ENCODE results near the gene CDC42EP1.
"Not testable (repeated sequence)": the region's sequence is repeated elsewhere in the genome, so short reads cannot be mapped to it uniquely, and the experiment has no call there.

CDC42EP1 gene

DNA sequence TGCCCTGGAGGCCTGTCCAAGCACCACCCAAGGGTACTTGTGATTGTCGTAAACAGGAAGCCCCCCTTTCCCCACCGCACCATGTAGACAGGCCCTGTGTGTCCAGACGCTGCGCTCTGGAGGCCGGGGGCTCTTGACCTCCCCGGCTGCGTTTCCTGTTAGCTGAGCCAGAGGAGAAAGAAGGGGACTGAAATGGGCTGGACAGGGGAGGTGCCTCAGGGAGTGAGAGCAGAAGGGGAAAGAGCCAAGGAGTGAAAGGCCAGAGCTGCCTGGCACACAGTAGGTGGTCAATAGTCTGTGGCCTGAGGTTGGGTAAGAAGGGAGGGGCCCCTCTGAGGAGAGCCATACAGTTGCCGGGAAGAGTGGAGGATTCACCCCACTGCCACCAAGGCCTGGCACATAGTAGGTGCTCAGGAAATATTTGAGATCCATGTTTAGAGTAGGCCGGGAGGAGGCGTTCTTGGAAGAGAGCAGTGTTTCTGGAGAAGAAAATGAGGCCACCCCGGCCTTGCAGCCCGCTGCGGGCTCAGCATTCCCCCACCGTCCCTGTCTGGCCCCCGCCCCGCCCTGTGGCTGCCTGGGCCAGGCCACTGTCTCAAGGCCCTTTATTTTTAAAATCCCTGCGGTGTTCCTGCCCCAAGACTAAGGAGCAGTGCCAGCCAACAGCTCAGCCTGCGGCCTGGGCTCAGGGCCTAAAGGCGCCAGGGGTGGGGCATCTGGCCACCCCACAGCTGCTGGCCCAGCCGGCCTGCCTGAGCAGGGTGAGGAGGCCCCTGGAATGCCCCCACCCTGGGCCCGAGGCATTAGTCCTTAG, 13.6 kb upstream of the CDC42EP1 start:
- Histone ChIP-seq H3K79me2 (ENCODE audit: insufficient read depth, low read length) (no peaks in the 10 kb centered on the region), H3K4me3 (ENCODE audit: low read length, poor library complexity, severe bottlenecking) (no peak overlapping the region), H4K20me1 (ENCODE audit: insufficient read depth, low read length, poor library complexity, severe bottlenecking) (no peaks in the 10 kb centered on the region), H3K4me2 (ENCODE audit: low read depth, low read length, poor library complexity, severe bottlenecking) (no peak overlapping the region), H2AFZ (ENCODE audit: low read length) (no peak overlapping the region), H3F3A (ENCODE audit: low read depth) (no peaks in the 10 kb centered on the region), H3K4me1 (ENCODE audit: insufficient read depth, low read length, poor library complexity, severe bottlenecking) (peaks cover 7% of the 10 kb centered on the region), H3K9me3 (ENCODE audit: insufficient read depth, low read depth, low read length) (no peaks in the 10 kb centered on the region), H3K36me3 (ENCODE audit: insufficient read depth, low read length) (no peaks in the 10 kb centered on the region), H3K9me2 (replicated peaks; ENCODE audit: low read depth, low read length) (no peaks in the 10 kb centered on the region), H3K27me3 (ENCODE audit: insufficient read depth, low read length, poor library complexity, severe bottlenecking) (no peaks in the 10 kb centered on the region), H3K9ac (ENCODE audit: low read depth, low read length, poor library complexity, severe bottlenecking) (no peak overlapping the region)
- no peak for TF ChIP-seq EZH2phosphoT487 (IDR thresholded peaks at IDR 0.05; ENCODE audit: borderline replicate concordance)
- TF ChIP-seq, protein P1, sequence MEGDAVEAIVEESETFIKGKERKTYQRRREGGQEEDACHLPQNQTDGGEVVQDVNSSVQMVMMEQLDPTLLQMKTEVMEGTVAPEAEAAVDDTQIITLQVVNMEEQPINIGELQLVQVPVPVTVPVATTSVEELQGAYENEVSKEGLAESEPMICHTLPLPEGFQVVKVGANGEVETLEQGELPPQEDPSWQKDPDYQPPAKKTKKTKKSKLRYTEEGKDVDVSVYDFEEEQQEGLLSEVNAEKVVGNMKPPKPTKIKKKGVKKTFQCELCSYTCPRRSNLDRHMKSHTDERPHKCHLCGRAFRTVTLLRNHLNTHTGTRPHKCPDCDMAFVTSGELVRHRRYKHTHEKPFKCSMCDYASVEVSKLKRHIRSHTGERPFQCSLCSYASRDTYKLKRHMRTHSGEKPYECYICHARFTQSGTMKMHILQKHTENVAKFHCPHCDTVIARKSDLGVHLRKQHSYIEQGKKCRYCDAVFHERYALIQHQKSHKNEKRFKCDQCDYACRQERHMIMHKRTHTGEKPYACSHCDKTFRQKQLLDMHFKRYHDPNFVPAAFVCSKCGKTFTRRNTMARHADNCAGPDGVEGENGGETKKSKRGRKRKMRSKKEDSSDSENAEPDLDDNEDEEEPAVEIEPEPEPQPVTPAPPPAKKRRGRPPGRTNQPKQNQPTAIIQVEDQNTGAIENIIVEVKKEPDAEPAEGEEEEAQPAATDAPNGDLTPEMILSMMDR (conservative IDR thresholded peaks at IDR 0.05; ENCODE audit: low read length), result no peak

DNA sequence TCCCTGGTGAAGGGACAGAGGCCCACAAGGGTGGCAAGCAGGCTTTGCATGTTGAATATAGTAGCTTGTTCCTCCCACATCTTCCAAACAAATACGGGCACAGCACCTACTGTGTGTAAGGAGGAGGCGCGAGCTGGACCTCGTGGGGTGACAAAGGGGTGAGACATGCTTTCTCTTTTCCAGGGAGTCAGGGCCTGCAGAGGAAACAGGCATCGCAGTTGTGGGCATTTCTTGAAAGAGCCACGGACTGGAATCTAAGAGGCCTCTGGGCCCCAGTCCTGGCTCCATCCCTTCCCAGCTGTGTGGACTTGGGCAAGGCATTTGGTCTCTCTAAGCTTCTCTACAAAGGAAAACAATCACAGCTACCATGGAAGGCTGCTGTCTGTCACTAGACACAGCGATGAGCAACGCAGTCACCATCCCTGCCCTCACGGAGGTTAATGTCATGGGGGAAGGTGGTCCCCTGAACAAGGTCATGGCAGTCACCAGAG, 13.0 kb upstream of the CDC42EP1 start:
- Histone ChIP-seq H3K4me1 (ENCODE audit: insufficient read depth, low read length, poor library complexity, severe bottlenecking) (peaks cover under 1% of the 10 kb centered on the region), H3K9me2 (replicated peaks; ENCODE audit: low read depth, low read length) (no peaks in the 10 kb centered on the region), H3K36me3 (ENCODE audit: insufficient read depth, low read length) (no peaks in the 10 kb centered on the region), H3K4me2 (ENCODE audit: low read depth, low read length, poor library complexity, severe bottlenecking) (no peak overlapping the region), H2AFZ (ENCODE audit: low read length) (no peak overlapping the region), H4K20me1 (ENCODE audit: insufficient read depth, low read length, poor library complexity, severe bottlenecking) (no peaks in the 10 kb centered on the region), H3K27me3 (ENCODE audit: insufficient read depth, low read length, poor library complexity, severe bottlenecking) (no peaks in the 10 kb centered on the region), H3K9ac (ENCODE audit: low read depth, low read length, poor library complexity, severe bottlenecking) (no peak overlapping the region), H3K79me2 (ENCODE audit: insufficient read depth, low read length) (no peaks in the 10 kb centered on the region), H3K9me3 (ENCODE audit: insufficient read depth, low read depth, low read length) (no peaks in the 10 kb centered on the region), H3F3A (ENCODE audit: low read depth) (no peaks in the 10 kb centered on the region), H3K4me3 (ENCODE audit: low read length, poor library complexity, severe bottlenecking) (no peak overlapping the region)
- TF ChIP-seq, protein P1 (conservative IDR thresholded peaks at IDR 0.05; ENCODE audit: low read length), result no peak
- no peak for TF ChIP-seq EZH2phosphoT487 (IDR thresholded peaks at IDR 0.05; ENCODE audit: borderline replicate concordance)

DNA sequence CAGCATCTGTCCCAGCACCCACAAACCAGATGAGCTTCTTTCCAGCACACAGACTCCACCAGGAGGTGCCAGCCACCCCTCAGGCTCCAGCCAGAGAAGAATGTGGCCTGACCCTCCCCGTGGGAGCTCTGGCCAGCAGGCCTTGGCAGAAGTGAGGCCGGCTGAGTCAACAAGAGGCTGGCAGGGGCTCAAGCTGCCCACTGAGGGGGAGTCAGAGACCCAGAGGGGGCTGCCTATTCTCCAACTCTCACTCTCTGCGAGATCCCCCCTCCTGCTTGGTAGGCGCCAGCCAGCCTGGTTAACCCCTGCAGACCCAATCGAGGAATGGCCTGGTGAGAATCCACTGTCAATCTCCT, 10.6 kb upstream of the CDC42EP1 start:
- H3K9me2 ChIP-seq (replicated peaks; ENCODE audit: low read depth, low read length), result no peaks in the 10 kb centered on the region
- TF ChIP-seq EZH2phosphoT487 (IDR thresholded peaks at IDR 0.05; ENCODE audit: borderline replicate concordance), result no peak
- TF ChIP-seq, protein P1 (conservative IDR thresholded peaks at IDR 0.05; ENCODE audit: low read length), result no peak
- no peaks in the 10 kb centered on the region for H3K9me3 ChIP-seq (ENCODE audit: insufficient read depth, low read depth, low read length)
- H3K36me3 ChIP-seq (ENCODE audit: insufficient read depth, low read length), result no peaks in the 10 kb centered on the region
- no peaks in the 10 kb centered on the region for H3K79me2 ChIP-seq (ENCODE audit: insufficient read depth, low read length)
- no peak overlapping the region for H3K4me2 ChIP-seq (ENCODE audit: low read depth, low read length, poor library complexity, severe bottlenecking)
- no peak overlapping the region for H2AFZ ChIP-seq (ENCODE audit: low read length)
- H3K9ac ChIP-seq (ENCODE audit: low read depth, low read length, poor library complexity, severe bottlenecking), result no peak overlapping the region
- no peaks in the 10 kb centered on the region for H3K4me1 ChIP-seq (ENCODE audit: insufficient read depth, low read length, poor library complexity, severe bottlenecking)
- no peaks in the 10 kb centered on the region for H3K27me3 ChIP-seq (ENCODE audit: insufficient read depth, low read length, poor library complexity, severe bottlenecking)
- H3K4me3 ChIP-seq (ENCODE audit: low read length, poor library complexity, severe bottlenecking), result no peak overlapping the region
- H3F3A ChIP-seq (ENCODE audit: low read depth), result no peaks in the 10 kb centered on the region
- no peaks in the 10 kb centered on the region for H4K20me1 ChIP-seq (ENCODE audit: insufficient read depth, low read length, poor library complexity, severe bottlenecking)

DNA sequence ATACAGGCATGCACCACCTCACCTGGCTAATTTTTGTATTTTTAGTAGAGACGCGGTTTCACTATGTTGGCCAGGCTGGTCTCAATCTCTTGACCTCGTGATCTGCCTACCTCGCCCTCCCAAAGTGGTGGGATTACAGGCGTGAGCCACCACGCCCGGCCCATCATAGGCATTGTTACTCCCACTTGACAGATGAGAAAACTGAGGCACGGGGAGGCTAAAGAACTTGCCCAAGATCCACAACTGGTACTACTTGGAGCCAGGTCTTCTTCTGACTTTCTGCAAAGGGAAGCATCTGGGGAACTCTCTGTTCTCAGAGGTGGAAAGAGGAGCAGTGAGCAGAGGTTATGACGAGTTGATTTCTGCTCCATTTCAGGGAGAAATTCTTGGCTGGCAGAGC, 9.4 kb upstream of the CDC42EP1 start:
- not testable (repeated sequence) for H3K9me2 ChIP-seq (replicated peaks; ENCODE audit: low read depth, low read length); H3K79me2 ChIP-seq (ENCODE audit: insufficient read depth, low read length); H3K4me2 ChIP-seq (ENCODE audit: low read depth, low read length, poor library complexity, severe bottlenecking); H3K4me3 ChIP-seq (ENCODE audit: low read length, poor library complexity, severe bottlenecking); H3K4me1 ChIP-seq (ENCODE audit: insufficient read depth, low read length, poor library complexity, severe bottlenecking); H2AFZ ChIP-seq (ENCODE audit: low read length); H3K9me3 ChIP-seq (ENCODE audit: insufficient read depth, low read depth, low read length); H4K20me1 ChIP-seq (ENCODE audit: insufficient read depth, low read length, poor library complexity, severe bottlenecking); H3F3A ChIP-seq (ENCODE audit: low read depth); H3K9ac ChIP-seq (ENCODE audit: low read depth, low read length, poor library complexity, severe bottlenecking); H3K27me3 ChIP-seq (ENCODE audit: insufficient read depth, low read length, poor library complexity, severe bottlenecking); H3K36me3 ChIP-seq (ENCODE audit: insufficient read depth, low read length)
